Measurements from ENCODE around the gene SND1.
"Not testable (repeated sequence)": the region's sequence is repeated elsewhere in the genome, so short reads cannot be mapped to it uniquely, and the experiment has no call there.

SND1 gene

GRCh38 chr7:128108641-128109423, 456.8 kb downstream of the SND1 start:
- no peak for DNase-seq

- not testable (repeated sequence) for DNase-seq
These were observed 457.5 kb downstream of the SND1 start for GRCh38 chr7:128109424-128109969.

- DNase-seq, result no peak
These were observed 458.8 kb downstream of the SND1 start for GRCh38 chr7:128110641-128111364.

- DNase-seq, result no peak
These were observed 460.2 kb downstream of the SND1 start for GRCh38 chr7:128112018-128112780.

GRCh38 chr7:128112781-128113221, 460.8 kb downstream of the SND1 start:
- no peak for DNase-seq

- DNase-seq, result no peak
These were observed 461.8 kb downstream of the SND1 start for GRCh38 chr7:128113839-128114238.

- no peak for DNase-seq
These were observed 462.8 kb downstream of the SND1 start for GRCh38 chr7:128114806-128115205.

GRCh38 chr7:128115336-128115820, 463.4 kb downstream of the SND1 start:
- no peak for DNase-seq

GRCh38 chr7:128115821-128116723, 464.1 kb downstream of the SND1 start:
- DNase-seq, result no peak

GRCh38 chr7:128116740-128117139, 464.7 kb downstream of the SND1 start:
- no peak for DNase-seq

GRCh38 chr7:128117691-128118090, 465.7 kb downstream of the SND1 start:
- DNase-seq, result no peak

- no peak for DNase-seq
These were observed 467.0 kb downstream of the SND1 start for GRCh38 chr7:128119036-128119435.

GRCh38 chr7:128120116-128120515, 468.1 kb downstream of the SND1 start:
- no peak for DNase-seq

- DNase-seq, result no peak
These were observed 469.0 kb downstream of the SND1 start for GRCh38 chr7:128120976-128121490.

- no peak for DNase-seq
These were observed 469.9 kb downstream of the SND1 start for GRCh38 chr7:128121711-128122530.

- no peak for DNase-seq
These were observed 470.7 kb downstream of the SND1 start for GRCh38 chr7:128122576-128123290.

GRCh38 chr7:128123291-128124037, 471.5 kb downstream of the SND1 start:
- no peak for DNase-seq

- DNase-seq, result no peak
These were observed 472.8 kb downstream of the SND1 start for GRCh38 chr7:128124786-128125185.

- DNase-seq, result no peak
These were observed 473.8 kb downstream of the SND1 start for GRCh38 chr7:128125816-128126215.

Measured in activated CD4-positive, alpha-beta T cell treated with anti-CD3 and anti-CD28 coated beads for 48 hours (primary cell).